Dedifferentiated amniotic fluid mesenchymal stem cell (primary cell): ENCODE measurements around the gene NASP.

ENCODE experiments used
- DNase-seq: peaks from one replicate; pipeline ENCODE4 v3.0.0-alpha.2; 2016; ENCODE audit errors: extremely low spot score

The NASP gene

GRCh38 chr1:45619149-45619921, 35.5 kb downstream of the NASP start:
- DNase-seq = no peak

- no peak for DNase-seq
Observed at GRCh38 chr1:45620588-45621500, 37.0 kb downstream of the NASP start.

- no peak for DNase-seq
Observed at GRCh38 chr1:45621501-45621836, 37.6 kb downstream of the NASP start.

- no peak for DNase-seq
Observed at GRCh38 chr1:45621895-45622523, 38.2 kb downstream of the NASP start.

- DNase-seq = no peak
Observed at GRCh38 chr1:45622524-45623394, 38.9 kb downstream of the NASP start.

GRCh38 chr1:45623972-45624371, 40.1 kb downstream of the NASP start, which contains the start of gene CCDC17:
TSS of gene CCDC17 (minus strand) at chr1:45624054. CDS start at chr1:45623909, 145 bp downstream.
- DNase-seq = no peak

GRCh38 chr1:45629035-45629434, 45.2 kb downstream of the NASP start:
- no peak for DNase-seq

- DNase-seq = no peak
Observed at GRCh38 chr1:45630429-45630828, 46.6 kb downstream of the NASP start.

GRCh38 chr1:45635211-45635610, 51.4 kb downstream of the NASP start:
- DNase-seq = no peak

GRCh38 chr1:45640293-45640692, 56.5 kb downstream of the NASP start:
- DNase-seq = no peak

- no peak for DNase-seq
Observed at GRCh38 chr1:45643321-45643720, 59.5 kb downstream of the NASP start.

GRCh38 chr1:45643978-45644377, 60.1 kb downstream of the NASP start:
- no peak for DNase-seq

- DNase-seq = no peak
Observed at GRCh38 chr1:45644661-45645060, 60.8 kb downstream of the NASP start.

- DNase-seq = no peak
Observed at GRCh38 chr1:45647248-45648021, 63.6 kb downstream of the NASP start.

- no peak for DNase-seq
Observed at GRCh38 chr1:45654540-45655280, 70.9 kb downstream of the NASP start.

GRCh38 chr1:45656573-45657226, 72.9 kb downstream of the NASP start:
- no peak for DNase-seq

- DNase-seq = no peak
Observed at GRCh38 chr1:45658171-45658570, 74.3 kb downstream of the NASP start.

GRCh38 chr1:45659222-45659621, 75.4 kb downstream of the NASP start:
- no peak for DNase-seq

- no peak for DNase-seq
Observed at GRCh38 chr1:45660336-45660735, 76.5 kb downstream of the NASP start.
